Dendritic cell treated with granulocyte-macrophage colony-stimulating factor and Interleukin-4, amounts not matched to agents 40 ng/mL and 50 ng/mL, for 4 days (primary cell): Measurements from ENCODE around the gene SH3RF3.

ENCODE experiments used
- H3K27ac Mint-ChIP-seq: one replicate; pipeline ENCODE4 v1.8.0; 2022; ENCODE audit warnings: mild to moderate bottlenecking, mixed read lengths
- H3K27me3 Mint-ChIP-seq: one replicate; pipeline ENCODE4 v1.8.0; 2022; ENCODE audit warnings: mild to moderate bottlenecking, mixed read lengths
- H3K36me3 Mint-ChIP-seq: one replicate; pipeline ENCODE4 v1.8.0; 2022; ENCODE audit warnings: low read depth, mixed read lengths
- H3K4me1 Mint-ChIP-seq: one replicate; pipeline ENCODE4 v1.8.0; 2022; ENCODE audit warnings: low read depth, mixed read lengths
- H3K4me3 Mint-ChIP-seq: one replicate; pipeline ENCODE4 v1.8.0; 2022; ENCODE audit warnings: mild to moderate bottlenecking, moderate library complexity, mixed read lengths
- H3K9me3 Mint-ChIP-seq: one replicate; pipeline ENCODE4 v1.8.0; 2022; ENCODE audit warnings: mixed read lengths
- intact Hi-C: fragments of 100-400 bp; cut with micrococcal nuclease; formaldehyde crosslinking; loops from one replicate; pipeline ENCODE4 v1.15.0; 2022

The SH3RF3 gene

DNA sequence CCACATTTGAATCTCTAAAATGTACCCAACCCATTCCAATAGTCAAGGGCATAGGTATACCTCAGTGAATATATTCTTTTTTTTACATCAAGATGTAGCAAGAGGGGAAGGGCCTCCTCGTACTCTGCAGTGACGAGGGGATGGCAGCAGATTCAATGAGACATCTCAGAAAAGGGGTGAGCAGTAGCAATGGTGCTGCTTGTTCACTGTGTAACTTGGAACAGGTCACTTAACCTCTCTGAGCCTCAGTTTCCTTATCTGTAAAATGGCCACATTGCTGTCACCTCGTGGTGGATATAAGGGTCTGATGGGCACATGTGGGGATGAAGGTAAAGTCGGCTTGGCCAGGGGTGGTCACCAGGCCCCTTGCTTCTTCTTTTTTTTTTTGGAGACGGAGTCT, 263.1 kb downstream of the SH3RF3 start:
- Mint-ChIP-seq H3K9me3 (no peaks in the 10 kb centered on the region), H3K27me3 (peaks cover 7% of the 10 kb centered on the region), H3K4me1 (no peaks in the 10 kb centered on the region), H3K36me3 (no peaks in the 10 kb centered on the region), H3K27ac (no peak overlapping the region), H3K4me3 (no peak overlapping the region)
- intact Hi-C loops = no loop called here

DNA sequence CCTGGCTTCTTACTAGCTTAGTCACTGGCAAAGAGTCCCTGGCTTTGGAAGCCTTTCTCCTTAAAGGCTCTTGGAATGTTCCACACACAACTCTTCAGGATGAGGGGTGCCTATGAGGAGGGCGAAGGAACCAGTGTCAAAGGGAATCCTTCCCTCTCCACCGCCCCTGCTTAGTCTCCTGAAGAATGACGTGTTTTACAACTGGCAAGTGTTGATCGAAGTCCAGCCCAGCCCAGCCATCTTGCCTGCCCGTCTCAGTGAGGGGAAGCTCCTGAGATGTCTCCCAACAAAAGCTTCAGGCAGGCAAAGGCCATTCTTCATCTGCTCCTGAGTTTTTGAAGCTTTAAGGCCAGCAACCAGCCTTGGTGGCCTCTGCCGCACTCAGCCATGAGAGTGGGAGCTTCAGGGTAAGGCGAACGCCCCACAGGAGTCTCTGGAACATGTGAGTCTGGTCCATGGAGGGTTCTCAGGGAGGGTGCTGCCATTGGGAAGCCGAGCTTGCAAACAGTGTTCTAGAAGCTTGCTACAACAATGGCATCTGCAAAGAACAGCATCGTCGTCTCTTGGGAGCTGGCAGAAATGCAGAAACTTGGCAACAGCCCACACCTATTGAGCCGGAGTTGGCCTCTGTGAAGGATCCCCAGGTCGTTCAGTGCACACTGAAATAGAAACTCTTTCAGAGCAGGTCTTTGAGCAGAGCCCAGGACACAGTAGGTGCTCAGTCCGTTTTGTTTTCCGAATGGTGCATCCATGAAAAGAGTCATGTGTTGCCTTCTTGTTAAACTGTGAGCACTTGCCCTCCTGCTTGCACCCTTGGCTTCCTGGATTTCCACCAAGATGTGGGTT, 264.0 kb downstream of the SH3RF3 start:
- Mint-ChIP-seq H3K27me3 (peaks cover 4% of the 10 kb centered on the region), H3K36me3 (no peaks in the 10 kb centered on the region), H3K27ac (no peak overlapping the region), H3K4me3 (no peak overlapping the region), H3K9me3 (no peaks in the 10 kb centered on the region), H3K4me1 (no peaks in the 10 kb centered on the region)
- intact Hi-C loops = no loop called here

DNA sequence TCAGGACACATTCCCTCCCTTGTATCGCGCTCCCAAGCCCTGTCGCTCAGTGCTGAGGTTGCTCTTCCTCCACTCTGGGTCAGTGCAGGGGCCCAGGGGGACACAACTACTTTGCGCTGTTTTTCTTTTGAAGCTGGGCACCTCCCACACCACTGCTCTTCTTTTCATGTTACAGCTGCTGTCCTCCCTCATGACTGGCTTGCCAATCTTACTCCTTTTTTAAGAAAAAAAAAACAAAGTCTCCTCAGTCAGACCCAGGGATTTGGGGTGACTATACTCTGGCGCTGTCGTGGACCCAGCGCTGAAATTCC, 264.6 kb downstream of the SH3RF3 start:
- intact Hi-C loops = no loop called here
- Mint-ChIP-seq H3K27me3 (peaks cover 4% of the 10 kb centered on the region), H3K4me3 (no peak overlapping the region), H3K9me3 (no peaks in the 10 kb centered on the region), H3K36me3 (no peaks in the 10 kb centered on the region), H3K4me1 (no peaks in the 10 kb centered on the region), H3K27ac (no peak overlapping the region)

GRCh38 chr2:109395494-109396201, 266.6 kb downstream of the SH3RF3 start:
- no peaks in the 10 kb centered on the region for H3K36me3 Mint-ChIP-seq
- H3K4me3 Mint-ChIP-seq = no peak overlapping the region
- no peaks in the 10 kb centered on the region for H3K9me3 Mint-ChIP-seq
- peaks cover 4% of the 10 kb centered on the region for H3K27me3 Mint-ChIP-seq
- intact Hi-C loops = no loop called here
- no peaks in the 10 kb centered on the region for H3K4me1 Mint-ChIP-seq
- no peak overlapping the region for H3K27ac Mint-ChIP-seq

DNA sequence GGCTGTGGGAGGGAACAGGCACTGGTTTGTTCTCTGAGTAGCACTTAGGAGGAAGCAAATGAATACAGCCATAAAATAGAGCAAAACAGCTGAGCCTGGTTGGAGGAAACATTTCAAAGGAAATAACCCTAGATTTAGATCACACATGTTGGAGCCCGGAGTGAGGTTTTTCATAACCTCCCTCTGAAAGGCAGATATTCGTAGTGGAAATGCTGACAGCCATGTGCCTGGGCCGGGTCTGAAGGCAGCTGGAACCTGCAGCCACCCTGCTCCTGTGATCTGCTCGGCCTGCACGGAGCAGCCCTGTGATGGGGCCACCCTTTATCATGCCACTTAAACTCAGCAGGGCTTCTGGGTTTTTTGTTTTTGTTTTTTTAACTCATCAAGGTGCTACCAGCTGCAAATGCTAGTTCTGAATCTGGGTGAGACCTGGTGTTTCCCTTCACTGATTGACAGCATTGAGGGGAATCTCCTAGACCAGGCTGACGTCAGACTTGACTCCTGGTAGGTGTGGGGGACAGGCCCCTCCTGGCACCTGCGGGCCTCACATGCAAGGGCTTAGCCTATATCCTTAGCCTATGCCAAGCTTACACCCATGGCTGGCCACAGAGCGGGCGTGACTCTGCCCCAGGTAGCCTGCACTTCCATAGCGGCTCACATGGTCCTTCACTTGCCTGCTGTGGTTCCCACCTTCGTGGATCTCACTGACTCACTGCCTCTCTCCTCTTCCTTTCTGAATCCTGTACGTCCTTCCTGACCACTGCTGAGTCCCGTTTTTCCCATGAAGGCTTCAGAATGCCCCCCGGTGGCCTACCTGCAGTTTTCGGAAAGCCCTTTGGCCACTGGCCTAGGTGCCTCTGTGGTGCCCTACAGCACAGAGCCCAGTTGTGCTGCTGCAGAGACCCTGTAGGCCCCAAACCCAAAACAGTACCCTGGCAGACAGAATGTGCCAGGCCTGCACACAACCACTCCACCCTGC, 267.5 kb downstream of the SH3RF3 start:
- H3K27ac Mint-ChIP-seq = no peak overlapping the region
- intact Hi-C loops = no loop called here
- no peaks in the 10 kb centered on the region for H3K36me3 Mint-ChIP-seq
- H3K4me1 Mint-ChIP-seq = no peaks in the 10 kb centered on the region
- no peak overlapping the region for H3K4me3 Mint-ChIP-seq
- H3K27me3 Mint-ChIP-seq = peaks cover 4% of the 10 kb centered on the region
- H3K9me3 Mint-ChIP-seq = no peaks in the 10 kb centered on the region

- no peaks in the 10 kb centered on the region for H3K9me3 Mint-ChIP-seq
- H3K27ac Mint-ChIP-seq = no peak overlapping the region
Observed at GRCh38 chr2:109397893-109398292, 268.9 kb downstream of the SH3RF3 start.

GRCh38 chr2:109398366-109399015, 269.5 kb downstream of the SH3RF3 start:
- intact Hi-C loops = no loop called here
- no peak overlapping the region for H3K27ac Mint-ChIP-seq
- H3K9me3 Mint-ChIP-seq = no peaks in the 10 kb centered on the region
- H3K4me1 Mint-ChIP-seq = peaks cover 10% of the 10 kb centered on the region
- H3K36me3 Mint-ChIP-seq = no peaks in the 10 kb centered on the region
- H3K4me3 Mint-ChIP-seq = no peak overlapping the region
- peaks cover 13% of the 10 kb centered on the region for H3K27me3 Mint-ChIP-seq

More at GRCh38 chr2:109397893-109398292, 268.9 kb downstream of the SH3RF3 start:
- Mint-ChIP-seq H3K36me3 (no peaks in the 10 kb centered on the region), H3K27me3 (peaks cover 9% of the 10 kb centered on the region), H3K4me3 (no peak overlapping the region), H3K4me1 (peaks cover 5% of the 10 kb centered on the region)
- intact Hi-C loops = no loop called here

DNA sequence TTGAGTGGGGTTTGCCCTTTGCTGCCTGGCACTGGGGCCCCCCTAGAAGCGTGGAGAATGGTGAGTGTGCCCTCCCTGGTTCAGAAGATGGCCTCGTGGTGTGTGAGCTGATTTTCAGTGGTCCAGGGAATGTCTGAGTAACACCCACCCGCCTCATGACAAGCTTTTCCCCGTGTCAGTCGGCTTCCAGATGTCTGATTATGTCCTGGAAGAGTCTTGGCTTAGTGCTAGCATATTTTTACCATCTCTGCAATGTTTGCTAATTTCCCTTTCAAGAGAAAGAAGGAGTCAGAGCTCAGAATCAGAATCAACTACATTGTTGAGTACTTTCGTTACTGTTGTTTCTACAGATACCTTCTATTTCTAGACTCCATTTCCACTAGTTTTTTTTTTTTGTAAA, 270.1 kb downstream of the SH3RF3 start:
- H3K27me3 Mint-ChIP-seq = peaks cover 13% of the 10 kb centered on the region
- no peaks in the 10 kb centered on the region for H3K36me3 Mint-ChIP-seq
- no peak overlapping the region for H3K4me3 Mint-ChIP-seq
- intact Hi-C loops = no loop called here
- peaks cover 10% of the 10 kb centered on the region for H3K4me1 Mint-ChIP-seq
- no peak overlapping the region for H3K27ac Mint-ChIP-seq
- no peaks in the 10 kb centered on the region for H3K9me3 Mint-ChIP-seq

DNA sequence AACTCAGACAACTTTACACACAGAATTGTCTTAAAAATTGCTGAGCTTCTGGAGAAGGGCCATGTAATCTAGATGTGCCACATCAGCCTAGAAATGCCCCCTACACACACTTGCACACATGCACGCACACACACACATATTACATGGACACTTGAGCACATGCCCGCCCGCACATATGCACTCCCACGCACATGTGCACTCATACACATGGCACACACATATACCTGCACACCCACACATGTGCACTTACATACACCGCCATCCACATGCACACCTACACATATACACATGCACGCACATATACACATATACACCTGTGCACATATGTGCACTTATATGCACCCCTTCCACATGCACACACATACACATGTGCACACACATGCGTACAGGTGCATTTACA, 271.1 kb downstream of the SH3RF3 start:
- peaks cover 13% of the 10 kb centered on the region for H3K27me3 Mint-ChIP-seq
- no peaks in the 10 kb centered on the region for H3K36me3 Mint-ChIP-seq
- H3K9me3 Mint-ChIP-seq = no peaks in the 10 kb centered on the region
- intact Hi-C loops = no loop called here
- peaks cover 10% of the 10 kb centered on the region for H3K4me1 Mint-ChIP-seq
- H3K4me3 Mint-ChIP-seq = no peak overlapping the region
- no peak overlapping the region for H3K27ac Mint-ChIP-seq

DNA sequence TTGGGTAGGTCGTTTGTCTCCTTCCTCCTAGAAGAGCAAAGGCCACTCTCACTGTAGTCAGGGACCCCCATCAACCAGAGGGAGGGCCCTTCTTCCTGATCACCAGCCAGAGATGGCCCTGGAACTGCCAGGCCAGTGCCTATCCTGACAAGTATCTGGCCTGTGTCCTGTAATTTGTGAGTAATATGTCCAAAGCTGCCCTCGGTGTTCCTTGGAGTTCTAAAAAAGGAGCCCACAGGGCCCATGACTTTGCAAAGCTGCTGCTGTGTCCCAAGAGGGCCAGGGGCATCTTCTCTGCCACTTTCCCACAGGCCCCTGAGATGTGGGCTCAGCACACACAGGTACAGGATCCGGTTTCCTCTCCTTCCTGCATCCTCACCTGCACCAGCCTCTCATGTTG, 272.4 kb downstream of the SH3RF3 start:
- no peaks in the 10 kb centered on the region for H3K9me3 Mint-ChIP-seq
- intact Hi-C loops = no loop called here
- H3K4me3 Mint-ChIP-seq = no peak overlapping the region
- H3K27me3 Mint-ChIP-seq = peaks cover 13% of the 10 kb centered on the region
- H3K4me1 Mint-ChIP-seq = peaks cover 10% of the 10 kb centered on the region
- no peak overlapping the region for H3K27ac Mint-ChIP-seq
- H3K36me3 Mint-ChIP-seq = no peaks in the 10 kb centered on the region

DNA sequence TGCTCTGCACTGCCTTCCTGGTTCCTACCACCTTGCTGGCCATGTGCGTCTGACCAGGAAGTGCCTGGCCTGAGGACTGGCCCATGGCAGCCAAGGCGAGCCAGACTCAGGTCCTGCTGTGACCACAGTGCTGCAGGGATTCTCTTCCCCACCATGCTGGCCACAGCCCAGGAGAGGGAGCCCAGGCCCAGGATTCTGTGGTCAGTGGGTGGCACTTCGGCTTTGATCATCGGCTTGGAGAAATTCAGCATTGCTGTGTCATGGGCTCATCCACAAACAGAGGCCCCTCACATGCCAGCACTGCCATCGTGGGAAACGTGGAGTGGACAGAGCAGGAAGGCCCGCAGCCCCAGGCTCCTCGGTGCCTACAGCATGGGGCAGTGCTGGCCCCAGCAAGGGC, 273.2 kb downstream of the SH3RF3 start:
- peaks cover 10% of the 10 kb centered on the region for H3K4me1 Mint-ChIP-seq
- H3K27me3 Mint-ChIP-seq = peaks cover 9% of the 10 kb centered on the region
- intact Hi-C loops = no loop called here
- no peak overlapping the region for H3K4me3 Mint-ChIP-seq
- H3K9me3 Mint-ChIP-seq = no peaks in the 10 kb centered on the region
- H3K36me3 Mint-ChIP-seq = no peaks in the 10 kb centered on the region
- no peak overlapping the region for H3K27ac Mint-ChIP-seq

DNA sequence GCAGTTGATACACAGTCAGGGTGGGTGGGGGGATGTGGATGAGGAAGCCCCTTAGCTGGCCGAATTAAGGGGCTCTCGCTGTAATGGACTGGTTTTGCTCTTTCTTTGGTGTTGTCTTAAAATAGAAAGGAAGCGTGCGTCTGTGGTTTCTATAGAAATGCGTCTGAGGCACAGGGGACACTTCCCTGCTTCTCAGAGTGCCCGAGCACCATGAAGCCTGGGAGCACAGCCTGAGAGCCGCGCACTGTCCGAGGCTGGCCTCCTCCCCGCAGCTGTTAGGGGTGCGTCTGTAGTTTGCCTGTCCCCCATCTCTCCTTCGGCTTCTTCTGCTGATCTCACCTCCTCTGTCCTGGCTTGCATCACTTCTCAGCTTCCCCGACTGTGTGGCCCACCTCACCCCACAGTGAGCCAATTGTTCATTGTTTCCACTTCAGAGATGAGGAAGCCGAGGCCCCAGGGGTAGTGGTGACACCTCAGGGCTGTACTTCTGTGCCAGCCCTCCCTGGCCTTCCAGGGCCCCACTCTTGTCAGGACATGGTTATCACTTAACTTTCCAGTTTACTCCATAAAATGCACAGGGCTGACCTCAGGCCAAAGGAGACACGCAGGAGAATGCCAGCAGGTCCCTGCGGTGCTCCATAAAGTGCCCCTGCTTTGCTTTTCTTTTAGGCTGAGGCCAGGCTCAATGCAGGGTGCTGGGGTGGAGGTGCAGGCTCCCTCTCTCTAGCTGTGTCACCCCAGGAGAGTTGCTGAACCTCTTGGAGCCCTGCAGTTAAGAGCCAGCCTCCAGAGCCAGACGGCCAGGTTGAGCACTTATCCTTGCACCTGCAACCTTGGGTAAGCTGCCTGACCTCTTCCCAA, 274.2 kb downstream of the SH3RF3 start:
- peaks cover 10% of the 10 kb centered on the region for H3K4me1 Mint-ChIP-seq
- H3K27me3 Mint-ChIP-seq = peaks cover 9% of the 10 kb centered on the region
- intact Hi-C loops = no loop called here
- no peak overlapping the region for H3K27ac Mint-ChIP-seq
- no peaks in the 10 kb centered on the region for H3K36me3 Mint-ChIP-seq
- H3K9me3 Mint-ChIP-seq = no peaks in the 10 kb centered on the region
- H3K4me3 Mint-ChIP-seq = no peak overlapping the region

- Mint-ChIP-seq H3K9me3 (no peaks in the 10 kb centered on the region), H3K4me3 (no peak overlapping the region)
Observed at GRCh38 chr2:109403841-109404201, 274.8 kb downstream of the SH3RF3 start.

More at GRCh38 chr2:109403841-109404201, 274.8 kb downstream of the SH3RF3 start:
- Mint-ChIP-seq H3K36me3 (no peaks in the 10 kb centered on the region), H3K27ac (no peak overlapping the region), H3K4me1 (peaks cover 10% of the 10 kb centered on the region), H3K27me3 (peaks cover 9% of the 10 kb centered on the region)
- intact Hi-C loops = no loop called here
